ENCODE data around the gene CMTM7. TPM values are rescaled to one million over a fixed set of nuclear protein-coding genes. Genes with fewer than 3 reads are reported as not detected.

The CMTM7 gene
- total and polyA plus RNA-seq, 9 of the 15 experiments (the other 6 are each of a cell fraction or from before 2014, with no cell fraction given): 0.03 to 1.6 (median 0.42) TPM; not detected in 4

- TF ChIP-seq E2F6 (IDR thresholded peaks at IDR 0.05; ENCODE audit: borderline replicate concordance in 1 of 2, extremely low read depth in 1 of 2, insufficient read depth in 1 of 2, insufficient read length in 1 of 2, low read depth in 1 of 2, low read length in 1 of 2, poor library complexity in 1 of 2, severe bottlenecking in 1 of 2) (no peak), ATF2 (CRISPR knock-in tag; IDR thresholded peaks at IDR 0.05) (no peak), ZNF3 (CRISPR knock-in tag; IDR thresholded peaks at IDR 0.05) (no peak), PURB (CRISPR knock-in tag; IDR thresholded peaks at IDR 0.05; ENCODE audit: low read depth) (no peak), THRAP3 (IDR thresholded peaks at IDR 0.05; ENCODE audit: borderline replicate concordance) (no peak), HNRNPK (IDR thresholded peaks at IDR 0.05; ENCODE audit: low read depth, low read length, poor library complexity, severe bottlenecking) (no peak), FOXM1 (IDR thresholded peaks at IDR 0.05; ENCODE audit: low read depth) (no peak), FOXM1 (CRISPR knock-in tag; IDR thresholded peaks at IDR 0.05; ENCODE audit: low read depth) (no peak), IRF9 (tag; IDR thresholded peaks at IDR 0.05) (no peak), NCOA6 (IDR thresholded peaks at IDR 0.05) (no peak), ZNF668 (CRISPR knock-in tag; IDR thresholded peaks at IDR 0.05) (no peak), ZNF41 (CRISPR knock-in tag; conservative IDR thresholded peaks at IDR 0.05) (no peak), SMAD2 (IDR thresholded peaks at IDR 0.05; ENCODE audit: low read depth, low read length) (no peak), CHD2 (IDR thresholded peaks at IDR 0.05; ENCODE audit: low read depth, low read length) (no peak), RFX5 (IDR thresholded peaks at IDR 0.05; ENCODE audit: low read depth, low read length) (no peak), ZNF507 (tag; conservative IDR thresholded peaks at IDR 0.05) (no peak)
- H3K27me3 ChIP-seq (ENCODE audit: control insufficient read depth in 2 of 2, insufficient read depth in 2 of 2, low read length in 2 of 2): peaks cover 18 to 46% of the 10 kb centered on the region in 2 experiments; a peak in 4 of 5 replicates
- intact Hi-C loops (cut with micrococcal nuclease): no loop called here
- in situ Hi-C loops (cut with MboI): no loop called here
- H4K20me1 ChIP-seq (replicated peaks; ENCODE audit: control insufficient read depth, insufficient read depth, low read length): no peaks in the 10 kb centered on the region
- H3K36me3 ChIP-seq (ENCODE audit: control insufficient read depth, insufficient read depth, low read length): no peaks in the 10 kb centered on the region
- ATAC-seq (no peak), DNase-seq (ENCODE audit: extremely low read depth in 1 of 4, low spot score in 3 of 4) (no peak), FAIRE-seq (no peak)
- no peak overlapping the region for H3K9ac ChIP-seq (ENCODE audit: insufficient read depth in 1 of 2, low read depth in 2 of 2, low read length in 2 of 2)
- H3K4me3 ChIP-seq: no peak overlapping the region
- no peak overlapping the region for H3K27ac ChIP-seq (ENCODE audit: extremely low read depth, low read depth, low read length)
- CTCF ChIA-PET (ENCODE audit: low intra/inter-chr PET ratio): no interaction called here
- H3K79me2 ChIP-seq (ENCODE audit: control insufficient read depth, insufficient read depth, low read length): no peaks in the 10 kb centered on the region
- no peak overlapping the region for H3K4me2 ChIP-seq (ENCODE audit: insufficient read depth, low read length)
- BruUV-seq (replicated peaks): no TSS peak
- H3K9me3 ChIP-seq (replicated peaks; ENCODE audit: control insufficient read depth, insufficient read depth, low read depth, low read length): no peaks in the 10 kb centered on the region
- no peaks in the 10 kb centered on the region for H3K4me1 ChIP-seq (replicated peaks in 1 of 2; ENCODE audit: control insufficient read depth in 2 of 2, insufficient read depth in 2 of 2, low read length in 2 of 2)
- WGBS (ENCODE audit: insufficient coverage, low coverage, missing lambda C conversion rate): 3% methylated on average over 2 of the region's 2 CpGs
- POLR2A ChIA-PET: no interaction called here
- H2AFZ ChIP-seq (ENCODE audit: low read depth, low read length): no peak overlapping the region
- no peaks in the 10 kb centered on the region for H3K9me1 ChIP-seq (ENCODE audit: control insufficient read depth, insufficient read depth, low read length)
These were observed 28.1 kb downstream of the CMTM7 start for GRCh38 chr3:32419742-32420125.

Data from K562 (cell line).